Kidney (tissue), 14 donors: ENCODE data around the gene FRYL. TPM values are rescaled to one million over a fixed set of nuclear protein-coding genes. Genes with fewer than 3 reads are reported as not detected.

Experiments used
- DNase-seq, 5 donors: peaks; one replicate each; pipeline ENCODE4 v3.0.0-alpha.2; 2013 to 2020
- FAIRE-seq: peaks from 2 replicates; lab custom pipeline; 2012; peaks lifted over from hg19 to GRCh38; lab: Jason Lieb, UNC
- H3K27ac ChIP-seq, 2 donors: one replicate each; pipeline ENCODE4 v1.7.0; 2013; ENCODE audit warnings: low read depth in 2 of 2, low read length in 2 of 2, inconsistent platforms in 1 of 2
- H3K27me3 ChIP-seq: one replicate; pipeline ENCODE4 v1.7.1; 2013; ENCODE audit warnings: low read length, inconsistent platforms; ENCODE audit not compliant: control insufficient read depth, insufficient read depth
- H3K36me3 ChIP-seq, 3 donors: one replicate each; pipeline versions ENCODE4 v1.7.0 to v1.7.1; 2013; ENCODE audit warnings: low read length in 3 of 3, control low read depth in 1 of 3, inconsistent platforms in 1 of 3; ENCODE audit not compliant: insufficient read depth in 3 of 3, control insufficient read depth in 2 of 3
- H3K4me1 ChIP-seq, 3 donors: one replicate each; pipeline versions ENCODE4 v1.7.0 to v1.7.1; 2013; ENCODE audit warnings: low read length in 3 of 3, inconsistent platforms in 1 of 3, low read depth in 1 of 3; ENCODE audit not compliant: control insufficient read depth in 2 of 3, insufficient read depth in 2 of 3
- H3K4me3 ChIP-seq, 3 donors: one replicate each; pipeline versions ENCODE4 v1.7.0 to v1.8.1; 2013; ENCODE audit warnings: low read length in 3 of 3, control low read depth in 1 of 3, inconsistent platforms in 1 of 3
- H3K9ac ChIP-seq, 3 donors: one replicate each; pipeline versions ENCODE4 v1.7.0 to v1.7.1; 2013; ENCODE audit warnings: low read length in 3 of 3, control low read depth in 1 of 3, inconsistent platforms in 1 of 3
- H3K9me3 ChIP-seq, 3 donors: one replicate each; pipeline versions ENCODE4 v1.7.0 to v1.7.1; 2013; ENCODE audit warnings: low read length in 3 of 3, control low read depth in 1 of 3, inconsistent platforms in 1 of 3; ENCODE audit not compliant: control insufficient read depth in 2 of 3, insufficient read depth in 1 of 3
- CTCF ChIP-seq: IDR thresholded peaks from 3 replicates; pipeline ENCODE4 v1.5.1; 2012; ENCODE audit warnings: mild to moderate bottlenecking, moderate library complexity, borderline replicate concordance; ENCODE audit not compliant: insufficient read depth; ENCODE audit errors: extremely low read depth
- intact Hi-C: fragments of 100-400 bp; cut with DNase I; formaldehyde crosslinking; loops from one replicate; pipeline ENCODE4 v1.11.1; 2022
- polyA plus RNA-seq: library from polyadenylated mRNA; stranded (reverse); fragments of 350-450 nt; fragmentation: Illumina TruSeq; extraction: RNeasy Lipid Tissue Mini Kit (QIAGEN cat#74804); gene quantifications from one replicate; pipeline ENCODE4 v1.2.3, GENCODE V29; 2014; ENCODE audit warnings: low read depth, low replicate concordance; ENCODE audit not compliant: insufficient read depth
- total RNA-seq: library from RNA; stranded (reverse); fragmentation: NEBNext Ultra II Directional; extraction: Animal tissue kit (Norgen Biotek cat#: 25700); gene quantifications from one replicate; pipeline ENCODE4 v1.2.1, GENCODE V29; 2021
- donor health status: control.
- donor health status: control.
- donor health status: control.
- donor health status: control.
- donor health status: control.
- donor health status: DM: yes; HTN: yes; CAD: no.
- donor health status: Normal renal cell carcinoma (clear cell type).

Gene FRYL
- total and polyA plus RNA-seq, 2 donors from 2014 or later, result 11.6 to 78.9 TPM

GRCh38 chr4:48706736-48707135 lies 73.3 kb downstream of the FRYL start:
- no peak overlapping the region for H3K4me3 ChIP-seq
- FAIRE-seq (no peak), DNase-seq (peak in 4 of 5 donors; percentile 40 to 72 (median 52))
- no peaks in the 10 kb centered on the region for H3K27me3 ChIP-seq
- H3K9ac ChIP-seq, result no peak overlapping the region
- H3K9me3 ChIP-seq, result no peaks in the 10 kb centered on the region
- no peaks in the 10 kb centered on the region for H3K4me1 ChIP-seq
- no peak for TF ChIP-seq CTCF
- peaks cover 0 to 2% (median 0%) of the 10 kb centered on the region in 3 donors for H3K36me3 ChIP-seq
- H3K27ac ChIP-seq, result no peak overlapping the region
- intact Hi-C loops, result no loop called here

DNA sequence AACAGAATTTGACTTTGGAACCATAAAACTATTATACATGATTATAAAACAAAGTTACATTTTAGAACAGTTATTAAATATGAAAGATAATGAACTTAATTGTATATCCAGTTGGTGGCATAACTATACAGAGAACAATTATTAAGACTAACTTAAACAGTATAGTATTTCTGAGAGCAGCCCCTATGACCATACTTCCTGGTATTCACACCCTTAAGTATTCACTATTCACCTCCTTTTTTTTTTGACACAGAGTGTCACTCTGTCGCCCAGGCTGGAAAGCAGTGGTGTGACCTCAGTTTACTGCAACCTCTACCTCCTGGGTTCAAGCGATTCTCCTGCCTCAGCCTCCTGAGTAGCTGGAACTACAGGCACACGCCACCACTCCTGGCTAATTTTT lies 74.5 kb downstream of the FRYL start:
- H3K9me3 ChIP-seq, result no peaks in the 10 kb centered on the region
- DNase-seq (no peak), FAIRE-seq (no peak)
- H3K4me1 ChIP-seq, result no peaks in the 10 kb centered on the region
- no peaks in the 10 kb centered on the region for H3K27me3 ChIP-seq
- H3K36me3 ChIP-seq, result peaks cover 0 to 2% (median 0%) of the 10 kb centered on the region in 3 donors
- no peak overlapping the region for H3K9ac ChIP-seq
- intact Hi-C loops, result no loop called here
- no peak overlapping the region for H3K27ac ChIP-seq
- no peak for TF ChIP-seq CTCF
- no peak overlapping the region for H3K4me3 ChIP-seq

DNA sequence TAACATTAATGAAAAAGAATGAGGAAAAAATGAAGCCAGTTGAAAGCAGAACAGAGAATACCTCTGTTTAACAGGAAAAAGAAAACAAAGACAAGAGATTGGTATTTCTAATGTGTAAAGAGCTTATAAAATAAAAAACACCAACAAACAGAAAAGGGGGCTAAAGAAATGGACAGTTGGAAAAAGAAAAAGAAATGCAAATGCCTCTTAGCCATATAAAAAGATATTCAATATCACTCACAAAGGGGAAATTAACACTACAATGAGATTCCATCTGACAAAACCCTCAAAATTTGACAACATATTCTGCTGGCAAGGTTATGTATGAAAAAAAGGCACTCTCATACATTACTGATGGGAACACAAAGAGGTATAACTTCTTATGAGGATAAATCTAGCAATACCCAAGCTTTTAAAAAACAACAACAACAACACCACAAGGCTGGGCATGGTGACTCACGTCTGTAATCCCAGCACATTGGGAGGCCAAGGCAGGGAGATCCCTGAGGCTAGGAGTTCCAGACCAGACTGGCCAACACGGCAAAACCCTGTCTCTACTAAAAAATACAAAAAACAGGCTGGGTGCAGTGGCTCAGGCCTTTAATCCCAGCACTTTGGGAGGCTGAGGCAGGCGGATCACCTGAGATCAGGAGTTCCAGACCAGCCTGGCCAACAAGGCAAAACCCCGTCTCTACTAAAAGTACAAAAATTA lies 75.8 kb downstream of the FRYL start:
- DNase-seq (no peak), FAIRE-seq (no peak)
- Histone ChIP-seq H3K4me3 (no peak overlapping the region), H3K9ac (no peak overlapping the region), H3K36me3 (peaks cover 0 to 2% (median 0%) of the 10 kb centered on the region in 3 donors), H3K27ac (no peak overlapping the region), H3K4me1 (no peaks in the 10 kb centered on the region), H3K9me3 (no peaks in the 10 kb centered on the region), H3K27me3 (no peaks in the 10 kb centered on the region)
- intact Hi-C loops, result no loop called here
- TF ChIP-seq CTCF, result no peak

DNA sequence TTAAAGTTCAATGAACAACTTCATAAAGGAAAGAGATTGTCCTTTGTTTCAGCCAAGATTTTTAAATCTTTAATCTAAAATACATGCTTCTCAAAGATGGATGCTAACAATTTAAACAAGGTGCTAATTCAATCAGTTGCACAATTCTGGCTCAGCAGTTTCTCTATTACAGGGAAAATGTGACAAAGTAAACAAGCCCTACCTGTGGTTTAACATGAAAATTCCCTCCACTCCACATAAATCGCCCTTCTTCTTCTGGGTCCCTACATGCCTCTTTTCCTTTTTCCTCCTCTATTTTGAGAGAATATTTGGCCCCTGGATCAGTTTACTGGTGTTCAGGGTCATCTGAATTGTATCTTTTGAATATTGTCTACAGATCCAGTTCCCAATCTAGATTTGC lies 80.6 kb downstream of the FRYL start:
- Histone ChIP-seq H3K9ac (no peak overlapping the region), H3K4me3 (no peak overlapping the region), H3K27me3 (no peaks in the 10 kb centered on the region), H3K27ac (no peak overlapping the region), H3K4me1 (peaks cover 0 to 8% (median 7%) of the 10 kb centered on the region in 3 donors), H3K36me3 (no peaks in the 10 kb centered on the region), H3K9me3 (no peaks in the 10 kb centered on the region)
- intact Hi-C loops, result no loop called here
- DNase-seq (no peak), FAIRE-seq (no peak)
- no peak for TF ChIP-seq CTCF
